ENCODE data around the gene ICE2.

- no peak for TF ChIP-seq POLR2AphosphoS5 (IDR thresholded peaks at IDR 0.05)
- TF ChIP-seq, protein P1, sequence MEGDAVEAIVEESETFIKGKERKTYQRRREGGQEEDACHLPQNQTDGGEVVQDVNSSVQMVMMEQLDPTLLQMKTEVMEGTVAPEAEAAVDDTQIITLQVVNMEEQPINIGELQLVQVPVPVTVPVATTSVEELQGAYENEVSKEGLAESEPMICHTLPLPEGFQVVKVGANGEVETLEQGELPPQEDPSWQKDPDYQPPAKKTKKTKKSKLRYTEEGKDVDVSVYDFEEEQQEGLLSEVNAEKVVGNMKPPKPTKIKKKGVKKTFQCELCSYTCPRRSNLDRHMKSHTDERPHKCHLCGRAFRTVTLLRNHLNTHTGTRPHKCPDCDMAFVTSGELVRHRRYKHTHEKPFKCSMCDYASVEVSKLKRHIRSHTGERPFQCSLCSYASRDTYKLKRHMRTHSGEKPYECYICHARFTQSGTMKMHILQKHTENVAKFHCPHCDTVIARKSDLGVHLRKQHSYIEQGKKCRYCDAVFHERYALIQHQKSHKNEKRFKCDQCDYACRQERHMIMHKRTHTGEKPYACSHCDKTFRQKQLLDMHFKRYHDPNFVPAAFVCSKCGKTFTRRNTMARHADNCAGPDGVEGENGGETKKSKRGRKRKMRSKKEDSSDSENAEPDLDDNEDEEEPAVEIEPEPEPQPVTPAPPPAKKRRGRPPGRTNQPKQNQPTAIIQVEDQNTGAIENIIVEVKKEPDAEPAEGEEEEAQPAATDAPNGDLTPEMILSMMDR (IDR thresholded peaks at IDR 0.05), result no peak
These were observed 39.6 kb upstream of the ICE2 start for GRCh38 chr15:60518511-60518910.

All from breast epithelium (tissue), 3 donors.